ENCODE data around the gene OR8D2. TPM values are rescaled to one million over a fixed set of nuclear protein-coding genes. Genes with fewer than 3 reads are reported as not detected.
"Not testable (repeated sequence)": the region's sequence is repeated elsewhere in the genome, so short reads cannot be mapped to it uniquely, and the experiment has no call there.

OR8D2 gene
- total RNA-seq, 2 donors from 2014 or later, result not detected

- no peak overlapping the region for H3K9ac ChIP-seq (ENCODE audit: extremely low read depth, low read length, poor library complexity, severe bottlenecking)
- H3K4me1 Mint-ChIP-seq, result peaks cover 23% of the 10 kb centered on the region
- no peak overlapping the region for H3K4me3 ChIP-seq (ENCODE audit: low read length)
- no peaks in the 10 kb centered on the region for H3K4me1 ChIP-seq (ENCODE audit: control insufficient read depth, insufficient read depth, low read length)
- no peaks in the 10 kb centered on the region for H3K9me3 Mint-ChIP-seq
- no peaks in the 10 kb centered on the region for H3K36me3 Mint-ChIP-seq (ENCODE audit: low read depth)
- H3K27ac ChIP-seq (ENCODE audit: low read depth, low read length), result no peak overlapping the region
- 83 to 95% methylated on average over 1 to 2 of the region's 2 CpGs for WGBS, 2 experiments (ENCODE audit: insufficient coverage in 1 of 2, insufficient read length in 1 of 2)
- no peak for DNase-seq
- H3K36me3 ChIP-seq (ENCODE audit: control insufficient read depth, insufficient read depth, low read length), result no peaks in the 10 kb centered on the region
- H3K27me3 Mint-ChIP-seq (ENCODE audit: insufficient read depth), result no peaks in the 10 kb centered on the region
- no peaks in the 10 kb centered on the region for H3K27me3 ChIP-seq (ENCODE audit: control insufficient read depth, insufficient read depth, low read length, poor library complexity, severe bottlenecking)
- no peak overlapping the region for H3K27ac Mint-ChIP-seq
- H3K9me3 ChIP-seq (ENCODE audit: control insufficient read depth, low read length), result no peaks in the 10 kb centered on the region
- no peak for TF ChIP-seq CTCF (conservative IDR thresholded peaks at IDR 0.05)
- H3K4me3 Mint-ChIP-seq, result no peak overlapping the region
Observed at GRCh38 chr11:124274000-124274399, 46.0 kb downstream of the OR8D2 start.

- not testable (repeated sequence) for H3K27me3 ChIP-seq (ENCODE audit: control insufficient read depth, insufficient read depth, low read length, poor library complexity, severe bottlenecking); H3K4me1 ChIP-seq (ENCODE audit: control insufficient read depth, insufficient read depth, low read length); DNase-seq; H3K27me3 Mint-ChIP-seq (ENCODE audit: insufficient read depth); H3K9ac ChIP-seq (ENCODE audit: extremely low read depth, low read length, poor library complexity, severe bottlenecking); H3K9me3 ChIP-seq (ENCODE audit: control insufficient read depth, low read length); H3K27ac ChIP-seq (ENCODE audit: low read depth, low read length); H3K9me3 Mint-ChIP-seq; H3K36me3 ChIP-seq (ENCODE audit: control insufficient read depth, insufficient read depth, low read length); H3K27ac Mint-ChIP-seq; H3K4me3 Mint-ChIP-seq; H3K4me3 ChIP-seq (ENCODE audit: low read length); H3K36me3 Mint-ChIP-seq (ENCODE audit: low read depth)
- WGBS, 2 experiments (ENCODE audit: insufficient coverage in 1 of 2, insufficient read length in 1 of 2), result 86 to 100% methylated on average over 1 to 6 of the region's 7 CpGs
- H3K4me1 Mint-ChIP-seq, result peaks cover 17% of the 10 kb centered on the region
Observed at GRCh38 chr11:124270886-124271285, 49.1 kb downstream of the OR8D2 start.

Other genes starting within 250 kb of the OR8D2 start
- gene VWA5A, start 204.7 kb downstream of the OR8D2 start, total RNA-seq, result 10 to 100 TPM; 38.3 to 65.4 TPM
- gene OR10D3, start 136.9 kb downstream of the OR8D2 start, total RNA-seq, result under 1 TPM in 1 of 2 donors, not detected in 1; 0.37 TPM
- gene OR8G1, start 79.1 kb downstream of the OR8D2 start, total RNA-seq, result under 1 TPM in 1 of 2 donors, not detected in 1; 0.11 TPM
- gene OR8G5, start 63.8 kb downstream of the OR8D2 start, total RNA-seq, result under 1 TPM in 1 of 2 donors, not detected in 1; 0.18 TPM
- not detected for gene OR8D1, start 6.2 kb downstream of the OR8D2 start, total RNA-seq
- not detected for gene OR8B2, start 64.3 kb upstream of the OR8D2 start, total RNA-seq
- not detected for gene OR8B3, start 78.8 kb upstream of the OR8D2 start, total RNA-seq
- gene OR8B4, start 104.7 kb upstream of the OR8D2 start, total RNA-seq, result not detected
- gene OR8B8, start 125.5 kb upstream of the OR8D2 start, total RNA-seq, result not detected
- gene OR8B12, start 223.5 kb upstream of the OR8D2 start, total RNA-seq, result not detected
- gene OR8A1, start 249.8 kb upstream of the OR8D2 start, total RNA-seq, result under 1 TPM; 0.22 to 0.35 TPM